ENCODE measurements around the gene TRAK1. TPM values are rescaled to one million over a fixed set of nuclear protein-coding genes. Genes with fewer than 3 reads are reported as not detected.

Gene TRAK1
- total and polyA plus RNA-seq, 10 of the 15 experiments (the other 5 are each of a cell fraction or from before 2014, with no cell fraction given): 6.6 to 46.2 (median 23.7) TPM

- TF ChIP-seq, protein P1, sequence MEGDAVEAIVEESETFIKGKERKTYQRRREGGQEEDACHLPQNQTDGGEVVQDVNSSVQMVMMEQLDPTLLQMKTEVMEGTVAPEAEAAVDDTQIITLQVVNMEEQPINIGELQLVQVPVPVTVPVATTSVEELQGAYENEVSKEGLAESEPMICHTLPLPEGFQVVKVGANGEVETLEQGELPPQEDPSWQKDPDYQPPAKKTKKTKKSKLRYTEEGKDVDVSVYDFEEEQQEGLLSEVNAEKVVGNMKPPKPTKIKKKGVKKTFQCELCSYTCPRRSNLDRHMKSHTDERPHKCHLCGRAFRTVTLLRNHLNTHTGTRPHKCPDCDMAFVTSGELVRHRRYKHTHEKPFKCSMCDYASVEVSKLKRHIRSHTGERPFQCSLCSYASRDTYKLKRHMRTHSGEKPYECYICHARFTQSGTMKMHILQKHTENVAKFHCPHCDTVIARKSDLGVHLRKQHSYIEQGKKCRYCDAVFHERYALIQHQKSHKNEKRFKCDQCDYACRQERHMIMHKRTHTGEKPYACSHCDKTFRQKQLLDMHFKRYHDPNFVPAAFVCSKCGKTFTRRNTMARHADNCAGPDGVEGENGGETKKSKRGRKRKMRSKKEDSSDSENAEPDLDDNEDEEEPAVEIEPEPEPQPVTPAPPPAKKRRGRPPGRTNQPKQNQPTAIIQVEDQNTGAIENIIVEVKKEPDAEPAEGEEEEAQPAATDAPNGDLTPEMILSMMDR (IDR thresholded peaks at IDR 0.05 in 2 of 3, conservative IDR thresholded peaks at IDR 0.05 in 1 of 3; ENCODE audit: control insufficient read depth in 2 of 3, extremely low read depth in 1 of 3, insufficient read depth in 1 of 3, low read depth in 3 of 3, low read length in 3 of 3): no peak
- TF ChIP-seq CHD4 (IDR thresholded peaks at IDR 0.05): no peak
- TF ChIP-seq PAX8 (IDR thresholded peaks at IDR 0.05): no peak
- TF ChIP-seq TCF7 (IDR thresholded peaks at IDR 0.05; ENCODE audit: borderline replicate concordance): no peak
- TF ChIP-seq BHLHE40 (IDR thresholded peaks at IDR 0.05; ENCODE audit: borderline replicate concordance in 1 of 2, low read depth in 2 of 2, low read length in 1 of 2): no peak
- TF ChIP-seq GABPA (IDR thresholded peaks at IDR 0.05; ENCODE audit: low read depth): no peak
- TF ChIP-seq SREBF1 (IDR thresholded peaks at IDR 0.05; ENCODE audit: low read length): no peak
- TF ChIP-seq CBX3 (IDR thresholded peaks at IDR 0.05; ENCODE audit: borderline replicate concordance, low read depth): no peak
These were observed 21.1 kb upstream of the TRAK1 start (continued) for GRCh38 chr3:42070089-42070488.

- peaks cover 86% of the 10 kb centered on the region for H3K79me2 ChIP-seq (ENCODE audit: control insufficient read depth, insufficient read depth, low read length)
- H3K4me1 ChIP-seq (ENCODE audit: control insufficient read depth, insufficient read depth, low read length): peaks cover 43% of the 10 kb centered on the region
- intact Hi-C loops (cut with micrococcal nuclease; ENCODE audit: unreplicated experiment) (no loop called here), in situ Hi-C loops (cut with MboI) (no loop called here)
- BruUV-seq (replicated peaks): no TSS peak
- 90% methylated on average over 1 of the region's 1 CpG for WGBS (ENCODE audit: insufficient coverage, insufficient replicate concordance, low lambda C conversion rate, missing lambda C conversion rate)
- H3K9ac ChIP-seq (ENCODE audit: control insufficient read depth, insufficient read depth, low read length): no peak overlapping the region
- peaks cover 5% of the 10 kb centered on the region for H4K20me1 ChIP-seq (ENCODE audit: control insufficient read depth, insufficient read depth)
- ChIA-PET POLR2A (no interaction called here), SMC1A (ENCODE audit: uncharacterized antibody, unreplicated experiment) (interaction anchor here (2.2 kb wide), 1 partner anchor 11 kb away, joined by 7 read pairs; no protein-coding TSS in a partner anchor), RAD21 (ENCODE audit: unreplicated experiment) (no interaction called here), CTCF (interaction anchor here (2.3 kb wide), 1 partner anchor 11 kb away, joined by 8 read pairs; no protein-coding TSS in a partner anchor)
- no peak overlapping the region for H3K27ac ChIP-seq (ENCODE audit: control insufficient read depth, insufficient read depth)
- H3K4me3 ChIP-seq: no peak overlapping the region
- DNase-seq (ENCODE audit: low read depth, low spot score): no peak
- no peak overlapping the region for H2AFZ ChIP-seq (ENCODE audit: control insufficient read depth, low read depth, low read length)
- H3K27me3 ChIP-seq (replicated peaks in 1 of 2; ENCODE audit: control insufficient read depth in 2 of 2, insufficient read depth in 2 of 2, low read length in 1 of 2): no peaks in the 10 kb centered on the region
- peaks cover 0 to 3% of the 10 kb centered on the region in 2 experiments; a peak in 1 of 4 replicates for H3K36me3 ChIP-seq (ENCODE audit: control insufficient read depth in 2 of 2, insufficient read depth in 2 of 2, low read length in 1 of 2)
- H3K4me2 ChIP-seq (ENCODE audit: control insufficient read depth, insufficient read depth): no peak overlapping the region
- no peak for ATAC-seq
- peaks cover 2% of the 10 kb centered on the region; the same call in 2 of the 3 replicates for H3K9me3 ChIP-seq (replicated peaks; ENCODE audit: control insufficient read depth, insufficient read depth, low read length)
- no peak for FAIRE-seq
- TF ChIP-seq NFXL1 (IDR thresholded peaks at IDR 0.05; ENCODE audit: borderline replicate concordance) (no peak), PRDM15 (CRISPR knock-in tag; IDR thresholded peaks at IDR 0.05) (no peak), SP1 (IDR thresholded peaks at IDR 0.05; ENCODE audit: low read depth, low read length) (no peak), CHD2 (IDR thresholded peaks at IDR 0.05; ENCODE audit: borderline replicate concordance, low read depth, low read length) (no peak)
- TF ChIP-seq, protein P2, sequence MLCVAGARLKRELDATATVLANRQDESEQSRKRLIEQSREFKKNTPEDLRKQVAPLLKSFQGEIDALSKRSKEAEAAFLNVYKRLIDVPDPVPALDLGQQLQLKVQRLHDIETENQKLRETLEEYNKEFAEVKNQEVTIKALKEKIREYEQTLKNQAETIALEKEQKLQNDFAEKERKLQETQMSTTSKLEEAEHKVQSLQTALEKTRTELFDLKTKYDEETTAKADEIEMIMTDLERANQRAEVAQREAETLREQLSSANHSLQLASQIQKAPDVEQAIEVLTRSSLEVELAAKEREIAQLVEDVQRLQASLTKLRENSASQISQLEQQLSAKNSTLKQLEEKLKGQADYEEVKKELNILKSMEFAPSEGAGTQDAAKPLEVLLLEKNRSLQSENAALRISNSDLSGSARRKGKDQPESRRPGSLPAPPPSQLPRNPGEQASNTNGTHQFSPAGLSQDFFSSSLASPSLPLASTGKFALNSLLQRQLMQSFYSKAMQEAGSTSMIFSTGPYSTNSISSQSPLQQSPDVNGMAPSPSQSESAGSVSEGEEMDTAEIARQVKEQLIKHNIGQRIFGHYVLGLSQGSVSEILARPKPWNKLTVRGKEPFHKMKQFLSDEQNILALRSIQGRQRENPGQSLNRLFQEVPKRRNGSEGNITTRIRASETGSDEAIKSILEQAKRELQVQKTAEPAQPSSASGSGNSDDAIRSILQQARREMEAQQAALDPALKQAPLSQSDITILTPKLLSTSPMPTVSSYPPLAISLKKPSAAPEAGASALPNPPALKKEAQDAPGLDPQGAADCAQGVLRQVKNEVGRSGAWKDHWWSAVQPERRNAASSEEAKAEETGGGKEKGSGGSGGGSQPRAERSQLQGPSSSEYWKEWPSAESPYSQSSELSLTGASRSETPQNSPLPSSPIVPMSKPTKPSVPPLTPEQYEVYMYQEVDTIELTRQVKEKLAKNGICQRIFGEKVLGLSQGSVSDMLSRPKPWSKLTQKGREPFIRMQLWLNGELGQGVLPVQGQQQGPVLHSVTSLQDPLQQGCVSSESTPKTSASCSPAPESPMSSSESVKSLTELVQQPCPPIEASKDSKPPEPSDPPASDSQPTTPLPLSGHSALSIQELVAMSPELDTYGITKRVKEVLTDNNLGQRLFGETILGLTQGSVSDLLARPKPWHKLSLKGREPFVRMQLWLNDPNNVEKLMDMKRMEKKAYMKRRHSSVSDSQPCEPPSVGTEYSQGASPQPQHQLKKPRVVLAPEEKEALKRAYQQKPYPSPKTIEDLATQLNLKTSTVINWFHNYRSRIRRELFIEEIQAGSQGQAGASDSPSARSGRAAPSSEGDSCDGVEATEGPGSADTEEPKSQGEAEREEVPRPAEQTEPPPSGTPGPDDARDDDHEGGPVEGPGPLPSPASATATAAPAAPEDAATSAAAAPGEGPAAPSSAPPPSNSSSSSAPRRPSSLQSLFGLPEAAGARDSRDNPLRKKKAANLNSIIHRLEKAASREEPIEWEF (IDR thresholded peaks at IDR 0.05; ENCODE audit: insufficient replicate concordance, low read depth, low read length): no peak
These were observed 20.6 kb upstream of the TRAK1 start for GRCh38 chr3:42070524-42070923.

Data from GM12878 (cell line).